SIG-M5 treated with dmso at 0.1 percent for 504 hours (cell line): ENCODE results near the gene PEX19.

Source experiments
- DNase-seq: peaks from one replicate; lab custom pipeline; 2025; ENCODE audit not compliant: unreplicated experiment; lab: John Stamatoyannopoulos, UW

PEX19 gene

GRCh38 chr1:160239582-160240299, 45.2 kb downstream of the PEX19 start:
- no peak for DNase-seq

- no peak for DNase-seq
These were observed 46.5 kb downstream of the PEX19 start for GRCh38 chr1:160238408-160238807.

GRCh38 chr1:160237558-160237957, 47.4 kb downstream of the PEX19 start:
- DNase-seq, result no peak

- no peak for DNase-seq
These were observed 48.1 kb downstream of the PEX19 start for GRCh38 chr1:160236806-160237205.

- DNase-seq, result no peak
These were observed 52.0 kb downstream of the PEX19 start for GRCh38 chr1:160232911-160233310.

- no peak for DNase-seq
These were observed 56.5 kb downstream of the PEX19 start for GRCh38 chr1:160228431-160228830.

GRCh38 chr1:160227561-160227960, 57.4 kb downstream of the PEX19 start:
- no peak for DNase-seq

GRCh38 chr1:160227034-160227433, 57.9 kb downstream of the PEX19 start:
- no peak for DNase-seq
